HG03196 (cell line): ENCODE measurements around the gene ODAD3.
"Not testable (repeated sequence)": the region's sequence is repeated elsewhere in the genome, so short reads cannot be mapped to it uniquely, and the experiment has no call there.

ENCODE experiments used
- ATAC-seq: cut with Tn5 transposase; IDR thresholded peaks from one replicate; pipeline ENCODE4 v1.9.1; 2021; ENCODE audit not compliant: unreplicated experiment

ODAD3 gene

DNA sequence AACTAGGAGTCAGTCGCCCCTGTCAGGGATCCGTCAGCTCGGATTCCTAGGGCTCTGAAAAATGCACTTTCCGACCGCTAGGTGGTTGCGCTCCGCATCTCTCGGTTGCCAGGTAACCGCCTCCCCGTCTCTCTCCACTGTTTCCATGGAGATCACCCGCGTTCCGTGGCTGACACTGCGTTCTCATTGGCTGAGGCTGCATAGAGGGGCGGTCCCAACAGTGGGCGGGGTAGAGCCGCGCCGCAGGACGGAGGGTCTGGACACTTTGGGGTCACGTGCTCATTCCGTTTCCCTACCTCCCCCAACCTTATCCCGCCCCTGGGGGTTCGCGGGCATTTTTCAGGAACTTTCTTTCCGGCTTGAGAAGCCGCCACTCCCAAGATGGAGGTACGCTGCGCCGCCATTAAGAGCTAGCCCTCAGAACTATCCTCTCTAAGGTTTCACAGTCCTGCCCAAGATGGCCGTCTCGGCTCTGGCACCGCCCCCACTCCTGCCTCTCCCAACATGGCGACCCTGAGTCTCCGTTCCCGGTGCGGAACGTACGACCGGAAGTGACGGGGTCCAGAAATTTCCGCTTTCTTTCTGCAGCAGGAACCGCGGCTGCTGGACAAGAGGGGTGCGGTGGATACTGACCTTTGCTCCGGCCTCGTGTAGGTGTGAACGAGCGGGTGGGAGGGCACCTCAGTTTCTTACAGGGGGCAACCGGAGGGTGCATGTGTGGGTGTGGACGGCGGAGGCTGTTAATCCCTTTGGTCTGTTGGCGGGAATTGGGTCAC is at the start of gene ODAD3, which contains the start of gene PRKCSH:
Gene ODAD3 (minus strand): TSS at position 65 of the 776 bp plus-strand sequence. CDS start 105 bp downstream, outside the sequence.
Gene PRKCSH (plus strand): TSS at position 579 of the 776 bp plus-strand sequence. CDS start 483 bp downstream, outside the sequence.
- peak; percentile 88 for ATAC-seq

DNA sequence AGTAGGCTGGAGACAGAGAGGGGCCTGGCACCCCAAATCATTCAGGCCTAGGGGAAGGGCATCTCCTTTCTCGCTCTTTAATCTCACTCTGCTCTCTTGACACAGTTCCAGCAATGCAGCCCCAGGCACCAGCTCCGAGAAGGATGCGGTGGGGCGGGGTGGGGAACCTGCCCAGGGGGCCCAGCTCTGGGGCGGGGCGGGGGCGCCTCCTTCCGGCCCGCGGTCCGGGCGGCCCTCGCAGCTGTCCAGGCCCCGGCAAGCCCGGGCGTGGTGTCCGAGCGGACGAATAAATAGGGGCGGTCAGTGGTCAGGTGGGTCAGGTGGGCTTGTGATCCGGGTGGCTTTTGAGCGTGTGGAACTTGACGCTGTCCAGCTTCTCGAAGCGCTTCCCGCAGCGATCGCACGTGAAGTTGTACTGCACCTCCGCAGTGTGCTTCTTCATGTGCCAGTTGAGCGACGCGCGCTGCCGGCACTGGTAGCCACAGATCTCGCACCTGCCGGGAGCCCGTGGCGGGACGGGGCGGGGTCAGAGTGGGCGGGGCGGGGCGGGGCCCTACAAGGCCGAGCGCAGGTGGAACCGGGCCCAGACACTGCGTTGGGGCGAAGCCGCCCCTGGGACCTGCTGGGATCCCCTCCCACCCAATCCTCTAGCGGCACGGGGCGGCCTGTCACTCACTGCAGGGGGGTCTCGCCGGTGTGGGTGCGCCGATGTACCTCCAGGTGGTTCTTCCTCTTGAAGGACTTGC is 48.6 kb upstream of the ODAD3 start:
- ATAC-seq, result no peak

DNA sequence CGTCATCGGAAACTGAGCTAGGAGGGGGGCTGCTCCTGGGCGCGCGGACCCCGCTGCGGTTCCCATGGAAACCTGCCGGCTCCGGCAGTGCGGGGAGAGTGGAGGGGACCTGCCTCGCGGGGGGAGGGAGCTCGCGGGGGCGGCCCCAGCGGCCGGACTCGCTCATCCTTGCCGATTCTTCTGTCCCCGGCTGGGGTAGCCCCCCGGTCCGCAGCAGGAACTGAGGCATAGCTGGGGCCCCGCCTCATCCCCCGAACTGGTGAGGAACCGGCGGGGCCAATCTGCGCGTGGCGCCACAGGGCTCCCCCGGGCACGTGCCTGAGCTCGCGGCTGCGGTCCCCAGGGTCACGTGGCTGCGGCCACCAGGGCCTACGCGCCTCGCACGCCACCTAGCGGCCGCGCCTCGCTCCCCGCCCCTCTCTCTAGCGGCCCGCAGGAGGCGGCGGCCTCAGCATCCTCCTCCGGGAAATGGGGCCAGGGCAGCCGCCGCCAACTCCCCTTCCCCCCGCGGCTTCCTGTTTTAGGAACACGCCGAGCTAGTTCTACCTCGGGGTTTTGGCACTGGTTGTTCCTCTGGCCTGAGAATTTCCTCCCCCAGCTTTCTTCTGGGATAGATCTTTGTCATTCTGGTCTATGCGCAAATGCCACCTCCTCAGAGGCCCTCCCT is 47.6 kb upstream of the ODAD3 start:
- ATAC-seq, result peak; percentile 46

DNA sequence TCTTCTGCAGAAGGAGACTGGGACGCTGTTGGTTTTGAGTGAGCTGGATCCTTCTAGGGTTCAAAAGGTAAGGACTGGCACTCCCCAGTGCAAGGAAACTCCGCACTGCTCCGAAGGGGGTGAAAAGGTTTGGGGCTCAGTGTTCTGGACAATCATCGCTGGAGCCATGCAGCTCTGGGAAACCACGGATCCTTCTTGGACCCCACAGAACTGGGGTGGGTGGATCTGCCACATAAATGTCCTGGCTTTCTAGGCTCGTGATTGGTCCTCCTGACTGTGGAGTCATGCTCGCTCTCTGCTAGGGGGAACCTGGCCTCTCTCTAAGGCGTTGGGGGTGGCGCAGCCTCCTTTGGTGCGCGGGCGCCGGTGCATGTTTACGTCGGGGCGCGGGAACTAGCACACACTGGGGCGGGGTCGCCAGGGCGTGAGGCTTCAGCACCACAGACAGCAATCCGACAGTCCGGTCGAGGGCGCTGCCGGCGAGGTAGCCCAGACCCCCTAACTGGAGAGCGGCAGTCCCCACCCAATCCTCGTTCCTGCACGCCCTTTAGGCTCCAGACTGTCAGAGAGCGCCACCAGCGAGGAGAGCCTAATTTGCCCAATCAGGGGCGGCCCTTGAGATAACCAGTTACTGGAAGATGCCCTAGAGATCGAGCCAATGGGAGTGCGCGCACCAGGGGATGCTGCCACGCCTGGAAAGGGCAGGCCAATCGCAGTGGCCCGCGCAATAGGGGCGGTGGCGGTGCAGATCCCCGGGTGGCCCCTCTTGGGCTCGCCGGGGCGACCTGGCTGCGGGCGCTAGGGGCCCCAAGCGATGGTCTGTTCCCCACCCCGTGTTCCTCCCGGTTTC is 46.8 kb upstream of the ODAD3 start:
- ATAC-seq, result peak; percentile 46

DNA sequence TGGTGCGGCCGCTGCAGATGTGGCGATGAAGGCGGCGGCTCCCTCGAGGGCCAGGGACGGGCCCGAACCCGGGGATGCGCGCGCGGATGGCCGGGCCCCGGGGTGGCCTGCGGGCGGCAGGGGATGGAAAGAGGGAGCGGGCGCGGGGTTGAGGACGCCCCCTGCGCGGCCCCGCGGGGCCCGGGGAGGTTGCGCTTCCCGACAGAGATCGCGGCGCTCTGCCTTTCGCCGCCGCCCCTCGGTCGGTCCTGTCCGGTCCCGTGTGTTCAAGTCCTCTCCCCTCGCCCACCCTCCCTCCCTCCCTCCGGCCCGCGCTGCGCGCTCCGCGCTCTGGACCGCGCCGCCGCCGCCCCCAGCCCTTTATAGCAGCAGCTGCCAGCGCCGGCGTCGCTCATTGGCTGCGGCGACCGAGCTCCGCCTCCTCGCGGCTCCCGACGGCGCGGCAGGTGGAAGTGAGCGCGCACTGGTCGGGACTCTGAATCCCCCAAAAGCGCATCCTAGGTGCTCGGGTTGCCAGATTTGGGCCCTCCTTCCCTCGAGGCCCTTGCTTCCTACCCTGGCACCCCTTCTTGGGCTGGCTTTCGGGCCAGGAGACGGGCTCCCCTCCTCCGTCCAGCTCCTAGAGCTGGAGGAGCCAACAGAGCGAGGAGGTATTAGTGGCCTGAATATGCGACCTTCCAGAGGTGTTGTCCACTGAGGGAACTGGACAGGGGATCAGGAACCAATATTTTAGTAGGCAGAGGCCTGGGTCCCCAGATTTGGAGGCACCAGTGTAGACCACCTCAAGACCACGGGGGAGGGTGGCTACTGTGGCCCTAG is 46.0 kb upstream of the ODAD3 start, which contains the start of gene ELAVL3:
Gene ELAVL3 (minus strand): TSS at position 332 of the 819 bp plus-strand sequence. CDS start 438 bp downstream, outside the sequence.
- ATAC-seq, result no peak

DNA sequence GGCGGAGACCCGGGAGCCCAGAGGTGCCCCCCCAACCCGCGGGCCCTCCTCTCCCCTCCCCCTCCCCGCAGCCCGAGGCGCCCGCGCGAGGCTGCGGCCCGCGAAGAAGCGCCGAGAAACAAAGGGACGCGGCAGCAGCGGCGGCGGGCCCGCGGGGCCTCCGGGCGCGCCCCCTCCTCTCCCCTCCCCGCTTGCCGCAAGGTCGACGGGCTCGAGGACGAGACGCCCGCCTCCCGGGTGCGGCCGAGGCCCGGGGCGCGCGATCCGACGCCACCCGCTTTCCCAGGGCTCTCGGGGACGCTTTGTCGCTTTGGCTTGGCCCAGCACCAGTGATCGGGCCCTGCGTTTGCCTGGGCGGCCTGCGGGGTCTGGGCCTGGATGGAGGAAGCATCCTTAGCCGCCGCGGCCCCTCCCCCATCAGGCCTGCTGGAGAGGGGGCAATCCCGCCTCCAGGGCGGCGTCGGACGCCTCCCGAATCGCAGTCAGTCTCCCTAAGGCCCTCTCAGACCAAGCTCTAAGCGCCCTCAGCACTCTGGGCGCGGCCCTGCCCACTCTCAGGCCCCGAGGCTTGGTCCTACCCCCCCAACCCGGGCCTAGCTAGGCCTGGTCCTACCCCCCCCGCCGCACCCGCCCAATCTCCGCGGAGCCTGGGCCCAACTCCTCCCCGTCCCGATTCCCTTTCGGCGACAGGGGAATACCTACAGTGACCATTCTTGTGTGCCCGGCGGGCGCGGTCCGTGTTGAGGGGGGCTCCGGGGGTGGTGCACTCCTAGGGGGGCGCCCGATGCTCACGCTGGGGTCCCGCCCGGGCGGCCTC is 45.2 kb upstream of the ODAD3 start:
- no peak for ATAC-seq

DNA sequence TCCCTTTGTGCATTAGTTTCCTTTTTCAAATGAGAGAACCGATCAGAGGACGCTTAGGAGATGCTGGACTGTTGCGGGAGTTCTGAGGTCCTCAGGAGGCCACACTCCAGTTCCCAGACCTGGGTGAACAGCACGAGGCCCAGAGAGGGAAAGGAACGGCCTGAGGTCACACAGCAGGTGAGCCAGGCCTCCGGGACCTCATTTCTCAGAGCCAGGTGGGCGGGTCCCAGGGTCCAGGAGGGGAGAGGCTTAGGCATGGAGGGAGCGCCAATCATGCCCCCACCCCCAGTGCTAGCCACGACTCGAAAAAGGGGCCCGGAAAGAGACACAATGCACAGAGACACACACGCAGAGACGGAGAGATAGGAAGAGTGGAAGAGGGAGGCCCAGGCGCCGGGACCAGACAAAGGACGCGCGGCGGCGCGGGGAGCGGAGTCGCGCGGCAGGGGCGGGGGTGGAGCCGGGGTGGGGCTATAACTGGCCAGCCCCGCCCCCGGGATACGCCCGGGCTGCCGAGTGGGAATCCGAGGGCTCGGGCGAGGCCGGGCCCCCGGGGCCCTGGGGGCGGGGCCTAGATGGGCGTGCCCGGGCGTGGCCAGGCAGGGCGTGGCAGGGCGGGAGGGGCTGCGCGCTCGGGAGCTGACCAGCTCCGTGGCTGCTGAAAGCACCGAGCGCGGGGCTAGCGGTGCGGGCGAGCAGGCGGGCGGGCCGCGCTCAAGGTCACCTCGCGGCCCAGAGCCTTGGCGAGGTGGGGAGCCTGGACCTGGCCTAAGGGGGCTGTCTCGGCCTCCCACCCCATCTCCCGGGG is 44.4 kb upstream of the ODAD3 start:
- ATAC-seq, result no peak

DNA sequence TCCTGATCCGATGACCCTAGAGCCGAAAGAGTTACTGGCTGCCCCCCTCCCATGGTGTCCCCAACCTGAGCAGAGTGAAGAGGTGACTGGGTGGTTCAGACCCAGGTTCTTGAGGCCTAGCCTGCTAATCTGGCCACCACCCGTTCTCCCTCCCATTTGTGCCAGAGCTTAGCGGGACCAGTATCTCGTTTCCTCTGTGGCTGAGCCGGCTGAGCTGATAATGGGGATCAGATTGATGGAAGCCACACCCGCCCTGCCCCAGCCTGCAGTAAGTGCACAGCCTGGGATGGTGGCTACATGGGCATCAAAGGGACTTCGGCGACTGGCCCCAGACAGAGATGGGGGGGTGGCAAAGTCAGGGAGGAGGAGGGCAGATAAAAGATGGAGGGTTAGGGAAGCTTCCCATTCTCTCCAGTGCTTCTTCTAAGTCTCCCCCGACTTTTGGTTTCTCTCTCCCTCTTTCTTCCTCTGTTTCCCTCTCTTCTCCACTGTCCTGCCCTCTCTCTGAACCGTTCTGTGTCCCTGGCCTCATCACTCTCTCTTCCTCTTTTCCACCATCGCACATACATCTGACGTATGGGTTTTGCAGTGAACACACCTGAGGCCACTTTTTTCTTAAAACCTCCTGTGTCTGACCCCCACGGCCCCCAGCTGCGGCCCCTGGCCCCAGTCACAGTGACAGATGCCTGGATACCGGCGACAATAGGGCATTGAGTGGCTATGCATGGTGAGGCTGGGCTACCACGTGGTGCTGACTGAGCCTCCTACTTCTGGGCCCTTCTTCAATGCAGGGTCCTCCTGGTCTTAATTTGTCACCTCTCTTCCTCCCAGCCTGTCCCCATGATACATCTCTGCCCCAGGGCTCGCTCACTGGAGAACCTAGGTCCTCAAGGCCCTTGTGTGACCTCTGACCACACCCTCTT is 43.5 kb upstream of the ODAD3 start:
- ATAC-seq, result no peak

- ATAC-seq, result no peak
These were observed 40.9 kb upstream of the ODAD3 start for GRCh38 chr19:11475861-11476260.

DNA sequence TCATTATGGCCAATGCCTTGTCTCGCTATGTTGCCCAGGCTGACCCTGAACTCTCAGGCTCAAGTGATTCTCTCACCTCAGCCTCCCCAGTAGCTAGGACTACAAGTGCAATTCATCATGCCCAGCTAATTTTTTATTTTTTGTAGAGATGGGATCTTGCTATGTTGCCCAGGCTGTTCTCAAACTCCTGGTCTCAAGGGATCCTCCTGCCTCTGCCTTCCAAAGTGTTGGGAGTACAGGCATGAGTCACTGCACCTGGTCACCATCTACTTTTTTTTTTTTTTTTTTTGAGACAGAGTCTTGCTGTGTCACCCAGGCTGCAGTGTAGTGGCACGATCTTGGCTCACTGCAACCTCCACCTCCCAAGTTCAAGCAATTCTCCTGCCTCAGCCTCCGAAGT is 40.4 kb upstream of the ODAD3 start:
- ATAC-seq, result not testable (repeated sequence)

GRCh38 chr19:11473725-11474124 is 38.8 kb upstream of the ODAD3 start:
- no peak for ATAC-seq

DNA sequence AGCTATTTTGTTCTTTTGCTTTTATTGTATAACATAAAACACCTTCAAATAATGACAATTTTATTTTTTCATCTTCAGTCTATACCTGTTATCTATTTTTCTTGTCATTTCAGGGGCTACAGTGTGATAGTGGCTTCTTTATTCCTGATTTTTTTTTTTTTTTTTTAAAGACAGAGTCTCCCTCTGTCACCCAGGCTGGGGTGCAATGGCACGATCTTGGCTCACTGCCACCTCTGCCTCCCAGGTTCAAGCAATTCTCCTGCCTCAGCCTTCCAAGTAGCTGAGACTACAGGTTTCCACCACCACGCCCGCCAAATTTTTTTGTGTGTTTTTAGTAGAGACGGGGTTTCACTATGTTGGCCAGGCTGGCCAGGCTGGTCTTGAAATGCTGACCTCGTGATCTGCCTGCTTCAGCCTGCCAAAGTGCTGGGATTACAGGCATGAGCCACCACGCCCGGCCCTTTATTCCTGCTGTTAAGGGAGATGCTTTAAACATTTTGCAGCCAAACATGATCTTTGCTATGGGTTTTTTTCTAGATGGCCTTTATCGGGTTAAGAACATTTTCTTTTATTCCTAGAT is 33.4 kb upstream of the ODAD3 start:
- not testable (repeated sequence) for ATAC-seq

DNA sequence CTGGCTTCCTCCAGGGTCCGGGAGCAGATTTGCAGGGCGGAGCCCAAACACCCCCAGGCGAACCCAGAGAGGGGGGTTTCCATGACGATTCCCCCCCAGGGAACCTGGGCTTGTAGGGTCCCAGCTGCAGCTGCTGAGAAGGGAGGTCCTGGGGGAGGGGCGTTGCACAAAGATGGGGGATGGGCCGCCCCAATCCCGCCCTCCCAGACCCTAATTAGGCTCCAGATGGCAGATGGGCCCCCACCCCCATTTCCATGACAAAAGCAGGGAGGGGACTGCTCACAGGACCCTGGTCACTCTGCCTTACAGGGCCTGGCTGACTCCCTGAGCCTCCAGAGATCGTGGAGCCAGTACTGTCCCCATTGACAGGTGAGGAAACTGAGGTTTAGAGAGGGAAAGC is 30.7 kb upstream of the ODAD3 start:
- ATAC-seq, result no peak

GRCh38 chr19:11464333-11465265 is 29.7 kb upstream of the ODAD3 start:
- no peak for ATAC-seq

DNA sequence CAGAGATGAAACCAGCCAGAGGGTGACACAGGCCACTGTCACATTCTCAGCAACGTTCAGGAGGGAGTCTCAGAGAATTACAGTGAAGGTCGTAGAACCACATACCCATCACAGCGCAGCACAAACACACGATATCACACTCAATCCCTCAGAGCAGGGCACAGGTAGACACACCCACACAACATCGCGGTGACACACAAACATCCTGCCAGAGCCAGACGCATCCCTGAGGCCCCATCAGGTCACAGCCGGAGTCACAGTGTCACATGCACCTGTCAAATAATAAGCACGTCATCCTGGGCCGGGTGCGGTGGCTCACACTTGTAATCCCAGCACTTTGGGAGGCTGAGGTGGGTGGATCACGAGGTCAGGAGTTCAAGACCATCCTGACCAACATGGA is 28.5 kb upstream of the ODAD3 start:
- no peak for ATAC-seq

GRCh38 chr19:11461453-11461852 is 26.5 kb upstream of the ODAD3 start:
- no peak for ATAC-seq
